ENCODE data around the gene GRID2IP.

GRCh38 chr7:6496842-6497636, 54.2 kb downstream of the GRID2IP start:
- TF ChIP-seq CTCF (conservative IDR thresholded peaks at IDR 0.05) = no peak
- TF ChIP-seq ZFX (IDR thresholded peaks at IDR 0.05) = no peak

Measured in C4-2B (cell line).